Transverse colon (tissue), 4 donors: ENCODE measurements around the gene HLA-A. TPM values are rescaled to one million over a fixed set of nuclear protein-coding genes. Genes with fewer than 3 reads are reported as not detected.
"Not testable (repeated sequence)": the region's sequence is repeated elsewhere in the genome, so short reads cannot be mapped to it uniquely, and the experiment has no call there.

Experiments
- DNase-seq: peaks from one replicate; pipeline ENCODE4 v3.0.0-alpha.2; 2019
- H3K27ac ChIP-seq, 4 donors: fragments of 200-600 bp; sonication (generic); 2 replicates each; pipeline ENCODE4 v1.5.1; 2016 to 2018; ENCODE audit warnings: inconsistent platforms in 4 of 4
- H3K27me3 ChIP-seq: fragments of 200-600 bp; sonication (generic); 2 replicates; pipeline ENCODE4 v1.5.1; 2017; ENCODE audit warnings: inconsistent platforms
- H3K36me3 ChIP-seq, 4 donors: fragments of 200-600 bp; sonication (generic); 2 replicates each; pipeline ENCODE4 v1.5.1; 2017 to 2019; ENCODE audit warnings: inconsistent platforms in 4 of 4
- H3K4me1 ChIP-seq, 4 donors: fragments of 200-600 bp; sonication (generic); 2 replicates each; pipeline ENCODE4 v1.5.1; 2017 to 2020; ENCODE audit warnings: inconsistent platforms in 4 of 4
- H3K4me3 ChIP-seq, 4 donors: fragments of 200-600 bp; sonication (generic); 1 replicate in 1 of 4; 2 replicates in 3 of 4; pipeline versions ENCODE4 v1.5.1 to v1.6.1; 2017 to 2019; ENCODE audit warnings: inconsistent platforms in 4 of 4
- H3K9me3 ChIP-seq, 2 donors: fragments of 200-600 bp; sonication (generic); 2 replicates each; pipeline ENCODE4 v1.5.1; 2017 to 2019; ENCODE audit warnings: inconsistent platforms in 2 of 2
- EP300 ChIP-seq: sonication (generic); formaldehyde crosslinking; IDR thresholded peaks from one replicate; pipeline ENCODE4 v1.6.1; 2017; ENCODE audit warnings: antibody characterized with exemption, low read depth
- POLR2A ChIP-seq: fragments of 450-650 bp; IDR thresholded peaks from one replicate; pipeline ENCODE4 v1.6.1; 2016; ENCODE audit warnings: antibody characterized with exemption, mild to moderate bottlenecking, moderate library complexity
- POLR2AphosphoS5 ChIP-seq, 3 donors: sonication (generic); formaldehyde crosslinking; IDR thresholded peaks; one replicate each; pipeline ENCODE4 v1.6.1; 2016; ENCODE audit warnings: antibody characterized with exemption in 3 of 3
- WGBS, 2 donors: methylation state at CpG; one replicate each; pipeline ENCODE4 v1.1.5; 2018; ENCODE audit warnings: low coverage in 1 of 2; 5-methylcytosine and 5-hydroxymethylcytosine counted together
- in situ Hi-C, 4 donors: fragments of 200-750 bp; cut with MboI; loops; one replicate each; pipeline versions ENCODE4 v1.15.0 to v1.15.1; 2017; ENCODE audit warnings: low sequenced_read_pairs in 3 of 4, low pct_ligation_motif_present in 1 of 4, low pct_unique_long_range_greater_than_20kb in 1 of 4
- intact Hi-C: fragments of 100-400 bp; cut with DNase I; formaldehyde crosslinking; loops from one replicate; pipeline ENCODE4 v1.15.1; 2023; ENCODE audit warnings: low total_unique reads
- total RNA-seq, 4 donors: library from RNA; depleted of rRNA; stranded (reverse); fragments of >200 nt; gene quantifications; one replicate each; pipeline ENCODE4 v1.1.0, GENCODE V29; 2016
- TF ChIP-seq, protein P1 (sequence below), 5 experiments: fragments of 200-600 bp in 3 of 5; fragments of 450-650 bp in 2 of 5; sonication (generic) in 3 of 5; IDR thresholded peaks; 1 replicate in 2 of 5; 2 replicates in 3 of 5; pipeline ENCODE4 v1.5.1; 2016 to 2017; ENCODE audit warnings: antibody characterized with exemption in 5 of 5, inconsistent platforms in 3 of 5, mild to moderate bottlenecking in 2 of 5, moderate library complexity in 1 of 5

The HLA-A gene
- total RNA-seq, 4 donors from 2014 or later, result 733 to 1,932 (median 1,470) TPM

DNA sequence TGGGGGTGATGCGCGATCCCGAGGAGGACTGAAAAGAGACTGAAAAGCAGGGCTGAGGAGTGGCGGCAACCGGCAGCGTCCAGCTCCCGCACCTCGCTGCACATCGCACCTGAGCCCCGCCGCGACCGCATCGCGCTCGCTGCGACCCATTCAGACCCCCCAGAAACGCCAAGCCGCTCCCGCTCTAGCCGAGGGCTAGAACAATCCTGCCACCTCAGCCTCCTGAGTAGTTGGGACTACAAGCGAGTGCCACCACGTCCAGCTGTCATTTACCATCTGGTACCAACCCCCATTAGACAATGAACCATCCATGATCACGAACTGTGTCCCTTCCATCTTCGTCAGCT is 33.2 kb downstream of the HLA-A start:
- no peaks in the 10 kb centered on the region for H3K36me3 ChIP-seq
- in situ Hi-C loops, result no loop called here
- H3K9me3 ChIP-seq, result no peaks in the 10 kb centered on the region
- TF ChIP-seq EP300 (no peak), POLR2A (no peak), POLR2AphosphoS5 (IDR thresholded peaks at IDR 0.05) (no peak)
- TF ChIP-seq, protein P1, sequence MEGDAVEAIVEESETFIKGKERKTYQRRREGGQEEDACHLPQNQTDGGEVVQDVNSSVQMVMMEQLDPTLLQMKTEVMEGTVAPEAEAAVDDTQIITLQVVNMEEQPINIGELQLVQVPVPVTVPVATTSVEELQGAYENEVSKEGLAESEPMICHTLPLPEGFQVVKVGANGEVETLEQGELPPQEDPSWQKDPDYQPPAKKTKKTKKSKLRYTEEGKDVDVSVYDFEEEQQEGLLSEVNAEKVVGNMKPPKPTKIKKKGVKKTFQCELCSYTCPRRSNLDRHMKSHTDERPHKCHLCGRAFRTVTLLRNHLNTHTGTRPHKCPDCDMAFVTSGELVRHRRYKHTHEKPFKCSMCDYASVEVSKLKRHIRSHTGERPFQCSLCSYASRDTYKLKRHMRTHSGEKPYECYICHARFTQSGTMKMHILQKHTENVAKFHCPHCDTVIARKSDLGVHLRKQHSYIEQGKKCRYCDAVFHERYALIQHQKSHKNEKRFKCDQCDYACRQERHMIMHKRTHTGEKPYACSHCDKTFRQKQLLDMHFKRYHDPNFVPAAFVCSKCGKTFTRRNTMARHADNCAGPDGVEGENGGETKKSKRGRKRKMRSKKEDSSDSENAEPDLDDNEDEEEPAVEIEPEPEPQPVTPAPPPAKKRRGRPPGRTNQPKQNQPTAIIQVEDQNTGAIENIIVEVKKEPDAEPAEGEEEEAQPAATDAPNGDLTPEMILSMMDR (IDR thresholded peaks at IDR 0.05), result no peak
- 19 to 36% methylated on average over 10 to 25 of the region's 25 CpGs for WGBS, 2 donors
- H3K27me3 ChIP-seq, result peaks cover 5% of the 10 kb centered on the region
- peaks cover 6 to 24% (median 21%) of the 10 kb centered on the region in 4 donors for H3K4me1 ChIP-seq
- intact Hi-C loops, result loop anchor here (5.0 kb wide), 1 partner anchor 88 kb away; no protein-coding TSS in a partner anchor
- H3K4me3 ChIP-seq, result peak overlapping the region in 3 of 4 donors; percentile 19 to 59 (median 21)
- DNase-seq, result no peak
- peak overlapping the region in 2 of 4 donors; percentile 6 to 25 for H3K27ac ChIP-seq

DNA sequence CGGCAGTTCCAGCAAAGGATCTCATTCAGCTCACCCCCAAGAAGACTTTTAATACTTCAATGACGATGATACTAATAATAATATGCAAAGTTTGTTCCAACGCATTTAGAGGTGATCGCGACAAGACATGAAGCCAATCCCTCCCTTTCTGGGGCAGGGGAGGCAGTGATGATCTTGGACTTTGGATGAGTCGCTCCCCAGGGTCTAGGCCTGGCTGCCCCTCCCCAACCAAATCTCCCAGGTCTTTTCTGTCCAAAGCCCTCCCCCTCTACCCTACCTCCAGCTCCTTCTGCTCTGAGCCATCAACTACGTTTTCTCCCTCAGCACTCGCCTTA is 33.9 kb downstream of the HLA-A start:
- peak overlapping the region; percentile 22 to 59 (median 50) for H3K4me3 ChIP-seq
- 5 to 19% methylated on average over 6 to 8 of the region's 8 CpGs for WGBS, 2 donors

DNA sequence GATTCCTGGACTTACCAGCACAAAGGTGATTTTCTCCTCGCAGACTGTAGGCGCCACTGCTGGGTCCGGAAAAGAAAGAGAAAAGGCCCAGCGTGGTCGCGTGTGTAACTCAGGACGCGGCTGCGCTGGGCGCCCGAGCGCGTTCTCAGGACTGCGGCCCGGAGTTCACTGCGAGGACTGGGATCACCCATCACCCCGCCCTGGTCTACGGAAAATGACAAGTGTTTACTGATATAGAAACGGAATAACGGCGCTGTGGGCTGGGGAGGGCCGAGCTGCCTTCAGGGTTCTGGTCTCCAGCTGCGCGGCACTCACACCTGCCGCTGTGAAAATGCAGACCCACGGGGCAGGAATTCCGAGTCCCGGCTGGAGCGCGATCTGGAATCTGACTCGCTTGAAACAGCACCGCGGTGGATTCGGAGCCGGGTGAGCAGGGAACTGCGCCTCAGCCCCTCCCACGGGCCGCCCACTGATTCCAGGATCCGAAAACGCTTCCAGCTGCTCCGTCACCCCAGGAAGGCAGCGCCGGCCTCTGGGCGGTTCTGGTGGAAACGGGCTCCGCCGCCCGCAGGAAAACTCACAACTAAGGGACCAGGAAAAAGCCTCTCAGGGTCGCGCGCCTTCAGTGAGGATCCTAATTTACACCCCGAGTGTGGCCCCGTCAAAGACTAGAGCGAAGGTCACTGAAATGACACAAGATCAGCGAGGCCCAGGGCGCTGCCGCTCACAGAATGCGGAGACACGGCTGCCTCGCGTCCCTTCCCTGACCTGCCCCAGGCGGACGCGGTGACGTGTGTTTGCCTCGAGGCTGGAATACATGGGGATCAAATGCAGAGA is 34.5 kb downstream of the HLA-A start:
- in situ Hi-C loops, result no loop called here
- H3K36me3 ChIP-seq, result no peaks in the 10 kb centered on the region
- intact Hi-C loops, result loop anchor here (2.0 to 5.0 kb wide), 2 partner anchors 34 to 90 kb away; partner anchors contain the start of gene HLA-A
- 1% methylated on average over 53 of the region's 66 CpGs; no CpG with 5 or more reads in 1 of the 2 donors for WGBS, 2 donors
- TF ChIP-seq, protein P1 (IDR thresholded peaks at IDR 0.05), result peak in 4 of 5 experiments; percentile 23 to 65 (median 40)
- TF ChIP-seq POLR2AphosphoS5 (IDR thresholded peaks at IDR 0.05), result peak; percentile 77 to 85 (median 80)
- TF ChIP-seq POLR2A, result peak; percentile 72
- TF ChIP-seq EP300, result no peak
- H3K27ac ChIP-seq, result peak overlapping the region; percentile 83 to 93 (median 92)
- H3K27me3 ChIP-seq, result peaks cover 5% of the 10 kb centered on the region
- H3K4me3 ChIP-seq, result peak overlapping the region; percentile 22 to 59 (median 50)
- H3K9me3 ChIP-seq, result no peaks in the 10 kb centered on the region
- DNase-seq, result peak; percentile 84
- H3K4me1 ChIP-seq, result peaks cover 6 to 29% (median 24%) of the 10 kb centered on the region in 4 donors

More for the DNA sequence above, 33.9 kb downstream of the HLA-A start:
- in situ Hi-C loops (no loop called here), intact Hi-C loops (loop anchor here (2.0 to 5.0 kb wide), 2 partner anchors 33 to 89 kb away; partner anchors contain the start of gene HLA-A)
- Histone ChIP-seq H3K36me3 (no peaks in the 10 kb centered on the region), H3K4me1 (peaks cover 6 to 29% (median 24%) of the 10 kb centered on the region in 4 donors), H3K27me3 (peaks cover 5% of the 10 kb centered on the region), H3K27ac (peak overlapping the region; percentile 83 to 93 (median 92)), H3K9me3 (no peaks in the 10 kb centered on the region)
- no peak for DNase-seq
- TF ChIP-seq, protein P1 (IDR thresholded peaks at IDR 0.05), result no peak
- TF ChIP-seq POLR2AphosphoS5 (IDR thresholded peaks at IDR 0.05) (no peak), EP300 (no peak), POLR2A (no peak)

DNA sequence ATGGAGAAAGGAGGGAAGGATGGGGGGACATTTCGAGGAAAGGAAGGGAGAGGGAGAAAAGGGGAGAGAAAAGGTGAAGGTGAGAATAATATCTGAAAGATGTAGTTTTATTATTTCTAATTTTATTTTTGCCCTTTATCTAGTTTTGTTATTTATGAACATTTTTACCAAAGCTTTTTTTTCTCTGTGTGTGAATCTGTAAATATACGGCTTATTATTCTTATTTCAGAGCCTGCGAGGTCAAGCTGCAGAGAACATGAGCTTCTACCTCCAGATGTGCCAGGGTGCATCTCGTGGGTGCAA is 35.0 kb downstream of the HLA-A start:
- peaks cover 5% of the 10 kb centered on the region for H3K27me3 ChIP-seq
- H3K9me3 ChIP-seq, result no peaks in the 10 kb centered on the region
- peak overlapping the region in 3 of 4 donors; percentile 50 to 59 (median 51) for H3K4me3 ChIP-seq
- intact Hi-C loops, result loop anchor here (2.0 to 5.0 kb wide), 2 partner anchors 35 to 90 kb away; partner anchors contain the start of gene HLA-A
- WGBS, 2 donors, result 53 to 55% methylated on average over 4 of the region's 4 CpGs
- H3K27ac ChIP-seq, result peak overlapping the region; percentile 83 to 93 (median 92)
- H3K4me1 ChIP-seq, result peaks cover 6 to 29% (median 24%) of the 10 kb centered on the region in 4 donors
- no peak for DNase-seq
- in situ Hi-C loops, result no loop called here
- TF ChIP-seq, protein P1 (IDR thresholded peaks at IDR 0.05), result no peak
- TF ChIP-seq EP300 (no peak), POLR2AphosphoS5 (IDR thresholded peaks at IDR 0.05) (no peak), POLR2A (no peak)
- no peaks in the 10 kb centered on the region for H3K36me3 ChIP-seq

DNA sequence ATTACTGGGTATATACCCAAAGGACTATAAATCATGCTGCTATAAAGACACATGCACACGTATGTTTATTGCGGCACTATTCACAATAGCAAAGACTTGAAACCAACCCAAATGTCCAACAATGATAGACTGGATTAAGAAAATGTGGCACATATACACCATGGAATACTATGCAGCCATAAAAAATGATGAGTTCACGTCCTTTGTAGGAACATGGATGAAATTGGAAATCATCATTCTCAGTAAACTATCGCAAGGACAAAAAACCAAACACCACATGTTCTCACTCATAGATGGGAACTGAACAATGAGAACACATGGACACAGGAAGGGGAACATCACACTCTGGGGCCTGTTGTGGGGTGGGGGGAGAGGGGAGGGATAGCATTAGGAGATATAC is 37.7 kb downstream of the HLA-A start:
- H3K27me3 ChIP-seq, H3K36me3 ChIP-seq, H3K9me3 ChIP-seq, intact Hi-C loops, DNase-seq, H3K27ac ChIP-seq, H3K4me3 ChIP-seq, in situ Hi-C loops: not testable (repeated sequence)
- H3K4me1 ChIP-seq, result peaks cover 6 to 25% (median 21%) of the 10 kb centered on the region in 4 donors
- 100% methylated on average over 1 of the region's 4 CpGs; no CpG with 5 or more reads in 1 of the 2 donors for WGBS, 2 donors
